Measurements from ENCODE around the gene SOSTDC1. TPM values are rescaled to one million over a fixed set of nuclear protein-coding genes. Genes with fewer than 3 reads are reported as not detected.
"Not testable (repeated sequence)": the region's sequence is repeated elsewhere in the genome, so short reads cannot be mapped to it uniquely, and the experiment has no call there.

Gene SOSTDC1
- total and polyA plus RNA-seq, 2 donors: 2.3 to 25.6 TPM

DNA sequence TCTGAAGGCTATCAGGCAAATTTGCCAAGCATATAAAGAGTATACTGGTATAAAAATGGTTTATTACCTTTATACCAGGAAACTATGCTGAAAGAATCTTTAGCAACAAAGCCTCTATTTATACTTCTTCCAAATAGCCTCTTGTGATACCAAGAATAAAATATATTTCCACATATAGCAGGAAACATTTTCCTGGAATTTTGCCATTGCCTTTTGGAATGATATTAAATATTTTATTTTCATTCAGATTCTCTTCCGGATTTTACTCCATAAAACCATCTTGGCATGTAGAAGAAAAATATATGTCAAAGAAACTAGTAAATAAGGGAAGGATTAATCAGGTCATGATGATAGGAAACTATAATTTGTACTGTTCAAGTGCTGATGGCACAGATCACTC lies 17.7 kb downstream of the SOSTDC1 start:
- DNase-seq (ENCODE audit: extremely low spot score): no peak
- Histone ChIP-seq H3K27ac (ENCODE audit: low read depth) (no peak overlapping the region), H3K4me1 (ENCODE audit: insufficient read depth) (no peaks in the 10 kb centered on the region), H3K36me3 (ENCODE audit: insufficient read depth) (no peaks in the 10 kb centered on the region), H3K4me3 (ENCODE audit: low read depth, low read length) (no peak overlapping the region)
- 48% methylated on average over 1 of the region's 1 CpG for WGBS

DNA sequence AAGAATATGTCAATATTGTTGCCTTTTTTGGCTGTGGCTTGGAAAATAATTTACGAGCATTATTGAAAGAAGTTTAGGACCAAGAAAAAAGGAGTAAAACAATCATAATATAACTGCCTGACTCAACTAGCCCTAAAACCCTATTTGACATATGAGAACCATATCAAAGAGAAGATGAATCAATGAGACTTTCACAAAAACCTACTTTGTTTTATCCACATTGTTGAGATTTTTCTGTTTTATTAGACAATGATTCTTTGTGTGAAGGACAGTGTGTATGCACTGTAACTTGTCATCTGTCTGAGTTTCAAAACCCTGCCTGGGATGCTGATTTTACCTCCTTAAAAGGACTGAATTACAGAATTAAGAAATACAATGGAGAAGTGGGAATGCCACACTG lies 19.0 kb downstream of the SOSTDC1 start:
- no peaks in the 10 kb centered on the region for H3K4me1 ChIP-seq (ENCODE audit: insufficient read depth)
- 71% methylated on average over 1 of the region's 1 CpG for WGBS
- no peak overlapping the region for H3K27ac ChIP-seq (ENCODE audit: low read depth)
- H3K36me3 ChIP-seq (ENCODE audit: insufficient read depth): no peaks in the 10 kb centered on the region
- H3K4me3 ChIP-seq (ENCODE audit: low read depth, low read length): no peak overlapping the region
- DNase-seq (ENCODE audit: extremely low spot score): no peak

DNA sequence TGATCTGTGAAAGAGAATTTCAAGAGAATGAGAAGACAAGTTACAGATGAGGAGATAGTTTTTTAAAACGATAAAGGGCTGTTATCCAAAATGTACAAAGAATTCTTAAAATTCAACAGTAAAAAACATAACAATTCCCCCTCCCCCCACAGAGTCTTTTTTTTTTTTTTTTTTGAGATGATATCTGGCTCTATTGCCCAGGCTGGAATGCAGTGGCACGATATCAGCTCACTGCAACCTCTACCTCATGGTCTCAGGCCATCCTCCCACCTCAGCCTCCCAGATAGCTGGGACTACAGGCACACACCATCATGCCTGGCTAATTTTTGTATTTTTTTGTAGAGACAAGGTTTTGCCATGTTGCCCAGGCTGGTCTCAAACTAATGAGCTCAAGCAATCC lies 21.7 kb downstream of the SOSTDC1 start:
- H3K4me1 ChIP-seq (ENCODE audit: insufficient read depth); DNase-seq (ENCODE audit: extremely low spot score); H3K27ac ChIP-seq (ENCODE audit: low read depth); H3K36me3 ChIP-seq (ENCODE audit: insufficient read depth); H3K4me3 ChIP-seq (ENCODE audit: low read depth, low read length): not testable (repeated sequence)
- WGBS: 93% methylated on average over 2 of the region's 2 CpGs

DNA sequence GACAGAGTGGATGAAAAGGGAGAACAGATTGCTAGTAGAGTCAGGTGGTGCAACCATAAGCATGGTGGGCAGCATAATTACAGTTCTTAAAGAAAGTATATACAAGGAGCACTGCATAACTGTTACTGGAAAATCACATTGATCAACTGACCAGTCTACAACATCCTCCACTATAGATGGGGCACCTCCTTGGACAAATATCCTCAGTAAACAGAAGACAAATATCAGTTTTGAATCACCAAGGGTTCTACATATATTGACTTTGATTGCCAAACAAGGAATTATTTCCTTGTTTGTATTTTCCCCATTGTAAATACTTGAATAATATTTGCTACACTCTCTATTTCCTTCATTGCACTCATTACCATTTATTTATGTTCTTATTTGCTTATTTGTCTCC lies 26.6 kb downstream of the SOSTDC1 start:
- no peak overlapping the region for H3K4me3 ChIP-seq (ENCODE audit: low read depth, low read length)
- DNase-seq (ENCODE audit: extremely low spot score): no peak
- H3K4me1 ChIP-seq (ENCODE audit: insufficient read depth): no peaks in the 10 kb centered on the region
- H3K27ac ChIP-seq (ENCODE audit: low read depth): no peak overlapping the region
- H3K36me3 ChIP-seq (ENCODE audit: insufficient read depth): no peaks in the 10 kb centered on the region

DNA sequence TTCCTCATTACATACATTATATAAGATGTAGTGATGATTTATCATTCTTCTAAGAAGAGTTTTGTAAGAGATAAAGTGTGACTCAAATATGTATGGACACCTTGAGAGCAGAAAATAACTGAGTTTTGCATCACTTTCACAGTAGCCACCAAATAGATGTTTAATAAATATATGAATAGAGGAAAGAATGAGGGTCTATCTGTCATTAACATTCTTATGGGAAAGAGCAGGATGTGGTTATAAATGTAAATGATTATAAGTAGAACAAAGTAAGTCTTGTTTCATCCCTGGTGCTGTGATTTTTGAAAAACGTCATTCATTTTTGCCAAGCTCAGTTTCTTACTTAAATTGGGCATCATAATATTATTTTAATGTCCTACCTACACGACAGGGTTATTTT lies 29.2 kb downstream of the SOSTDC1 start:
- Histone ChIP-seq H3K36me3 (ENCODE audit: insufficient read depth) (no peaks in the 10 kb centered on the region), H3K27ac (ENCODE audit: low read depth) (no peak overlapping the region), H3K4me1 (ENCODE audit: insufficient read depth) (no peaks in the 10 kb centered on the region), H3K4me3 (ENCODE audit: low read depth, low read length) (no peak overlapping the region)
- WGBS: 85% methylated on average over 2 of the region's 2 CpGs
- DNase-seq (ENCODE audit: extremely low spot score): no peak

DNA sequence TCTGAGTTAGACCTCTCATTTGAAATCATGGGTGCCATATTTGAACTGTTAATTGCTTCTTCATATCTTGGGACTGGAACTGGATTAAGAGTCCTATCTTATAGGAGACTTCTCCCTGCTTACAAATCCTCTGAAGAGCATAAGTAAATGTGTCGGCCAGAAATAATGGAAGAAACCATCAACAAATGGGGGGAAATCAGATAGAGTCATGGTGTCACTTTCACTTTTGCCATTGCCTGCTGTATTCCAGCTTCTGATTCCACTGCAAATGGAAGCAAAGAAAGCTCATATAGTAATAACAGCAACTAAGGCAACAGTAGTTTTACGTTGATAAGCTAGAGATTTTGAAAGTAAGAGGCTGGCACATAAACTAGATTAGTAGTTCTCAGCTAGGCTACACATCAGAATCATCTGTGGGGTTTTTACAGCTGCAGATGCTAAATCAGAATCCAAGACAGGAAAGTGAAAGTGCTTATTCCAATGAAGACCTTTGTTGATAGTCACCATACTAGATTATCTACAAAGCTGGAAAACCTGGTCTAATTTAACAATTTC lies 31.9 kb downstream of the SOSTDC1 start:
- DNase-seq (ENCODE audit: extremely low spot score): no peak
- Histone ChIP-seq H3K36me3 (ENCODE audit: insufficient read depth) (no peaks in the 10 kb centered on the region), H3K4me1 (ENCODE audit: insufficient read depth) (no peaks in the 10 kb centered on the region), H3K4me3 (ENCODE audit: low read depth, low read length) (no peak overlapping the region), H3K27ac (ENCODE audit: low read depth) (no peak overlapping the region)
- WGBS: 80% methylated on average over 2 of the region's 2 CpGs

DNA sequence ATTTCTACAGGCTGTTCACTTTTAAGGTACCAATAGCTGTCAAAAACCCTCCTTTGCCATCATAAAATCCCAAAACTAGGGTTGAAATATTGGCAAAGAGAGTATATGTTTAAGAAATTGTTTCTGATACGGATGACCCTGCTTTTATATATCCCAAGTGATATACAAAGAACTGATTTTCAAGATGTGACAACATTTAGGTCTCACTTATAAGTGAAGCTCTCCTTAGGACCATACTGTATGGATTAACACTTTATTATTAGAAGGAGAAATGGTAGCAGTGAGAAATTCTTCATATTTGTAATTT lies 33.2 kb downstream of the SOSTDC1 start:
- Histone ChIP-seq H3K4me3 (ENCODE audit: low read depth, low read length) (no peak overlapping the region), H3K36me3 (ENCODE audit: insufficient read depth) (no peaks in the 10 kb centered on the region), H3K4me1 (ENCODE audit: insufficient read depth) (no peaks in the 10 kb centered on the region), H3K27ac (ENCODE audit: low read depth) (no peak overlapping the region)
- no peak for DNase-seq (ENCODE audit: extremely low spot score)
- WGBS: 95% methylated on average over 1 of the region's 1 CpG

DNA sequence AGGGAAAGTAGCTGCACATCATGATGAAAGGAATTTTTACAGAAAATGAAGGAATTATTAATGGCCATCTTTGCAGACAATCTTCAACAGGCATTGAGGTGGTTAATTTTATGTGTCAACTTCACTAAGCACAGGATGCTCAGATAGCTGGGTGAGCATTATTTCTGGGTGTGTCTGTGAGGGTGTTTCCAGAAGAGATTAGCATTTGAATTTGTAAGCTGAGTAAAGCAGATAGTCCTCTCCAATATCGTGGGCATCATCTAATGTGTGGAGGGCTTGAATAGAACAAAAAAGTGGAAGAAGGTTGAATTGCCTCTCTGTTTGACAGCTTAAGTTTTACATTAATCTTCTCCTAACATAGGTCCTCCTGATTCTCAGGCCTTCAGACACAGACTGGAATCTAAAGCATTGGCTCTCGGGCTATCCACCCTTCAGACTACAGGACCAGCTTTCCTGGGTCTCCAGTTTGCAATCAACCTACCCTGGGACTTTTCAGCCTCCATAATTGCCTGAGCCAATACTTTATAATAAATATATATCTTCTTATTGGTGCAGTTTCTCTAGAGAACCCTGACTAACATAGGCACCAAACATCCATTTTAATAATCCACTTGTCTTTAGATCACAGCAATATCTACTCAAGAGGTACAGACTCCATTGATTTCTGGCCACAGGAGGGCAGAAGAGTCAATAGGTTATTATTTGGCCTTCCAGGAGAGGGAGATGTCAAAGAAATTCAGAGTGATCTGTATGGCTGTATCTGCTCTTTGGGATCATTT lies 33.7 kb downstream of the SOSTDC1 start:
- Histone ChIP-seq H3K27ac (ENCODE audit: low read depth) (no peak overlapping the region), H3K4me1 (ENCODE audit: insufficient read depth) (no peaks in the 10 kb centered on the region), H3K36me3 (ENCODE audit: insufficient read depth) (no peaks in the 10 kb centered on the region), H3K4me3 (ENCODE audit: low read depth, low read length) (no peak overlapping the region)
- DNase-seq (ENCODE audit: extremely low spot score): no peak
- 93% methylated on average over 2 of the region's 2 CpGs for whole genome bisulfite sequencing

DNA sequence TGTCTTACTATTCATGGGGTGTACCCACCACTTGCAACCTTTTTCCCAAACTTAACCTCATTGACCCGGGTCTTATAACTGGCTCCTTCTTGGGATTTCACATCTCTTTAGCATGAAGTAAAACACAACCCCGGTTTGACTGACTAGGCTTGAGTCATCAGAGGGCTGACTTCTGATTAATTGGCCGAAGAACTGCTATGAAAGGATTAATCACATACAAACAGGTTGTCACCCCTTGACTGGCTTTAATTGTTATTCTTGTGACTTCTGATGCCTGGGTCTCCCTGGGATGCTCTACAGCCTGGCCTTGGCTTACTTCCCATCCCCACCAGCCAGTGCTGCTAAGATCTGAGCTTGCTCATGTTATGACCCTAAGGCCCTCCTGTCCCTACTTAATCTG lies 35.4 kb downstream of the SOSTDC1 start:
- H3K36me3 ChIP-seq (ENCODE audit: insufficient read depth): no peaks in the 10 kb centered on the region
- no peak overlapping the region for H3K27ac ChIP-seq (ENCODE audit: low read depth)
- no peak for DNase-seq (ENCODE audit: extremely low spot score)
- no peak overlapping the region for H3K4me3 ChIP-seq (ENCODE audit: low read depth, low read length)
- H3K4me1 ChIP-seq (ENCODE audit: insufficient read depth): no peaks in the 10 kb centered on the region
- WGBS: 97% methylated on average over 3 of the region's 3 CpGs

DNA sequence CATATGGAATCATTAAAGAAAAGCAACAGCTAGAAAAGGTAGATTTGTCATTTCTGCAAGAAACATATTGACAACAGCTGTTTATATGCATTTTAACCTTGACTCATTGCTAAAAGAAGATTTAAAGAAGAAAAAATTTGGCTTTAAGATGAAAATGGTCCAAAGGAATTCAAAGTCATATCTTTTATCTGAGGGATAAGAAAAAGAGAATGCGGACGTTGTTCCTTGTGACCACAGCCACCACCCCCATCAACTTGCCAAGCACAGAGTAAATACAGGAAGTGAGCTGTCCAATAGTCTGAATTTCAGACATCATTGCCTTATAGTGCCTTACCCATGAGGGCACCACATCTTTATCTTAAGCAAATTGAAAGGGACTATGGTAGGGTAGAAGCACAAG lies 36.9 kb downstream of the SOSTDC1 start:
- 65% methylated on average over 2 of the region's 2 CpGs for WGBS
- no peak overlapping the region for H3K4me3 ChIP-seq (ENCODE audit: low read depth, low read length)
- H3K36me3 ChIP-seq (ENCODE audit: insufficient read depth): peaks cover 3% of the 10 kb centered on the region
- no peaks in the 10 kb centered on the region for H3K4me1 ChIP-seq (ENCODE audit: insufficient read depth)
- no peak overlapping the region for H3K27ac ChIP-seq (ENCODE audit: low read depth)
- no peak for DNase-seq (ENCODE audit: extremely low spot score)

DNA sequence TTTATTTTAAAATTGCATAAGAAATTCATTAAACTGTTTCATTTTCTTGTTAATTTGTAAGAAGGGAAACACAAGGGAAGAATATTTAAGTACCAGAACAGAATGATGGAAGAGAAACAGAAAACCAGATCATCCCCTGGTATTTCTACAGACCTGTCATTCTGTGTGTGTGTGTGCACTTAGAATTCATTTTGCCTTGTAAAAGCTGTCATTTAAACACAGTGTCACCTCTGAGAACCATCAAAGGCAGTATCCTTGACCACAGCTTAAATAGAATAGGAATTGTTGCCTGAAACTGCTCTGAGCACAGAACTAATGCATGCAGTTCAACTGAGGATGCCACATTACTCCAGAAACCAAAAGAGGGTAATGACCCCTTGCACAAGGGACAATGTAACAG lies 37.4 kb downstream of the SOSTDC1 start:
- H3K4me1 ChIP-seq (ENCODE audit: insufficient read depth): no peaks in the 10 kb centered on the region
- H3K27ac ChIP-seq (ENCODE audit: low read depth): no peak overlapping the region
- no peak overlapping the region for H3K4me3 ChIP-seq (ENCODE audit: low read depth, low read length)
- H3K36me3 ChIP-seq (ENCODE audit: insufficient read depth): peaks cover 3% of the 10 kb centered on the region
- DNase-seq (ENCODE audit: extremely low spot score): no peak

DNA sequence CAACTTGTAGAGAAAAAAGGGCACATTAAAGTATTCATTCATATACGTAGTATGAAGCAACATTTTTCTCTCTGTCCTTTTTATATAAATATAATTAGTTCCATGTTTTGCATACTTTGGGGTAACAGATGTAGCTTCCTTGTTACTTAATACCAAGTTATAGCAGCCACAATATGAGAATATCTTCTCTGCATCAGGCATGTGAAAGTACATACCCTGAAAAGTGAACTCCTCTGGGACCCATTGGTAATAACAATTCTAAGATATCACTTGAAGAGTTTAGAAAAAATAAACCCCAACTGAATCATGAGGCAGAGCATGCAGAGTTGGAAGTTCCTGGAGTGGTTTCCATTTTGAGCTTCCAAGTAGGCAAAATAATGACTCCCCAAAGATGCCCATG lies 41.8 kb downstream of the SOSTDC1 start:
- no peak overlapping the region for H3K4me3 ChIP-seq (ENCODE audit: low read depth, low read length)
- WGBS: 55% methylated on average over 1 of the region's 1 CpG
- H3K4me1 ChIP-seq (ENCODE audit: insufficient read depth): peaks cover 1% of the 10 kb centered on the region
- peaks cover 3% of the 10 kb centered on the region for H3K36me3 ChIP-seq (ENCODE audit: insufficient read depth)
- H3K27ac ChIP-seq (ENCODE audit: low read depth): no peak overlapping the region
- DNase-seq (ENCODE audit: extremely low spot score): no peak

DNA sequence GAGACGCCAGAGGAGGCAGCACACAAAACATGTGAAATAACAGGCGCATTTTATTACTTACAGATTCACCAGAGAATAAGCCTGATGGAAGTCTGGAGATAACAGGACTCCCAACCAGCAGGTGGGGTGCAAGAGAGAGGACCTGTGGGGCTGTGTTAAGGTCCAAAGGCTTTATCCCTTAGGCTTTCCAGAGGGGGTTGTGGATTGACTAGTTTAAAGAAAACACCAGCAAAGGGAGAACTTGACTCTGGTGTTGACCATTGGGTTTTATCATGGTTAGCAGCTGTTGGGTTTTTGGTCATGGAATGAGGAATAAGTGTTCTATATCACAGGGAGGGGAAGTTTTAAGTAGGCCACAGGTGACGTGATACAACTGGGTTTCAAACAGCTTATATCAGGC lies 42.6 kb downstream of the SOSTDC1 start:
- H3K4me3 ChIP-seq (ENCODE audit: low read depth, low read length): no peak overlapping the region

DNA sequence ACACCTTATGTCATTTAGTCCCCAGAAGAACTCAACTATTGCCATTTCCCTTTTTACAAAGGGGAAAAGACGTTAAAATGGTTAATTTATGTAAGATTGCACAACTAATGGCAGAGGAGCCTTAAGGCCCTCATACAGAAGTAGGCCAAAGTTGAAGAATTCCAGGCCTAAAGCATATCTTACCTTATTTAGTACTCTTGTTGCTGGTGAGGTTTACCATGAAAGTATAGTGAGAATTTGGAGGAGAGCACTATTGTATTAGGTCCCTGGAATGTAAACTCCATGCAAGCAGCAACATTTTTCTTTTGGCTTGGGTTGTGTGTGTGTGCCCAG lies 43.5 kb downstream of the SOSTDC1 start:
- WGBS: 29% methylated on average over 1 of the region's 1 CpG
- Histone ChIP-seq H3K27ac (ENCODE audit: low read depth) (peak overlapping the region; percentile 31), H3K4me1 (ENCODE audit: insufficient read depth) (peaks cover 1% of the 10 kb centered on the region), H3K36me3 (ENCODE audit: insufficient read depth) (peaks cover 3% of the 10 kb centered on the region), H3K4me3 (ENCODE audit: low read depth, low read length) (no peak overlapping the region)
- no peak for DNase-seq (ENCODE audit: extremely low spot score)

More for the DNA sequence above, 42.6 kb downstream of the SOSTDC1 start:
- H3K4me1 ChIP-seq (ENCODE audit: insufficient read depth): peaks cover 1% of the 10 kb centered on the region
- H3K36me3 ChIP-seq (ENCODE audit: insufficient read depth): peaks cover 3% of the 10 kb centered on the region
- DNase-seq (ENCODE audit: extremely low spot score): no peak
- 93% methylated on average over 3 of the region's 3 CpGs for WGBS
- no peak overlapping the region for H3K27ac ChIP-seq (ENCODE audit: low read depth)
